Activated T-cell treated with anti-CD3 and anti-CD28 coated beads, Interleukin-2, amount 50 U/mL, for 1 hour (primary cell): ENCODE measurements around the gene GAS7.
"Not testable (repeated sequence)": the region's sequence is repeated elsewhere in the genome, so short reads cannot be mapped to it uniquely, and the experiment has no call there.

ENCODE experiments used
- DNase-seq: peaks from one replicate; pipeline ENCODE4 v3.0.0-alpha.2; 2020

Gene GAS7

GRCh38 chr17:10010752-10011151 lies 187.7 kb downstream of the GAS7 start:
- no peak for DNase-seq

DNA sequence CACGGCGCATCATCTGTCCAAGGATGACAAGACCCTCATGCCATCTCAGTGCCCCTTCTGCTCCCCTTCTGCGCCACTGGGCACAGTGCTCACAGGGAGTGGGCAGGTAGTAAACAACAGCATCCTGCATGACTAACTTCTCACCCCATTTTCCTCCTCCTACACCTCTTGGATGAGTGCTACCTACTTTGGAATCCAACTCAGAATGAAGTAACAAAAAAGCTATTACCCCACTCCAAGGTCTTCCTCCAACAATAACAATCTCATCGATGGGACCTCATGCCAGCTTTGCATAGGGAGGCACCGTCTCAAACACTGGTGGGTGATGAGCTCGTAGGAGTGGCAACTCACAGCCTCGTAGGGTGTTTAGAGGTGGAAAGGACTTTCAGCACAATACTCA lies 194.7 kb downstream of the GAS7 start:
- no peak for DNase-seq

GRCh38 chr17:10002567-10003360 lies 195.6 kb downstream of the GAS7 start:
- not testable (repeated sequence) for DNase-seq

DNA sequence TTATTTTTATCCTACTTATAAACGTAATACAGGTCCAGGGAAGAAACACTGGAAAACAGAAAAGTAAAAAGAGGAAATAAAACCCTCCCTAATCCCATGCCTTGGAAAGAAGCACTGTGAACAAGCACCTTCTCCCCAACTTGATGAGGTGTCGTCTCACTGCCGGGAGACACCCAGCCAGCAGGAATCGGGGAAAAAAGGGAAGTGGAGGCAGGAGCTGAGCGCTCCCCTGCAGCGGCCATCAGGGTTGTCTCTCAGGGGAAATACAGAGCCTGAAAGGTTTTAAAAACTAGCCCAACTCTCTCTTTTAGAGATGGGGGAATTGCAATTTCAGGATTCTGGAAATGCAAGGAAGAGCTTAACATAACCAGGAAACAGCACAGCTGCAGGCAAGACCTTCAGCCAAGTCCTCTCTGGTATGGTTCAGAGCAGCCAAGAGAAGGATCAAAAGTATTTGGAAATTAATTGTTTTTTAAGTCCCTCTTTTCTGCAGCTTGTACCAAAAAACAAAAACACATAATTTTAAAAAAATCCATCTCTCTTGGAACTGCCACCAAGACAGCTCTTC lies 197.0 kb downstream of the GAS7 start:
- DNase-seq, result no peak

GRCh38 chr17:9999919-10000695 lies 198.3 kb downstream of the GAS7 start:
- DNase-seq, result no peak

GRCh38 chr17:9998060-9998459 lies 200.3 kb downstream of the GAS7 start:
- DNase-seq, result no peak

DNA sequence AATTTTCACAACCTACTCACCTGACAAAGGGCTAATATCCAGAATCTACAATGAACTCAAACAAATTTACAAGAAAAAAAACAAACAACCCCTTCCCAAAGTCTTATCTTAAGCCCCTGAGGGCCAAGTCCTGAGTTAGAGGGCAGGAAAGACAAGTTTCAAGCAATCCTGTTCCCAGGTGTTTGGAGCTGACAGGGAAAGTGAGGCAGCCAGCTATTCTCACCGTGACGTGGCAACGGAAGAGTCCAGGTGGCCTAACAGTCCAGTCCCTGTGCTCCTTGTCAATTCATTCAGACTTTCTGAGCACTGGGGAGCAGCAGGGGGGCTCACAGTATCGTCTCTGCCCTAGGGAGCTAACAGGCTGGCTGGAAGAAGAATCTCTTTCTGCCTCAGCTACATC lies 203.6 kb downstream of the GAS7 start:
- DNase-seq, result no peak

DNA sequence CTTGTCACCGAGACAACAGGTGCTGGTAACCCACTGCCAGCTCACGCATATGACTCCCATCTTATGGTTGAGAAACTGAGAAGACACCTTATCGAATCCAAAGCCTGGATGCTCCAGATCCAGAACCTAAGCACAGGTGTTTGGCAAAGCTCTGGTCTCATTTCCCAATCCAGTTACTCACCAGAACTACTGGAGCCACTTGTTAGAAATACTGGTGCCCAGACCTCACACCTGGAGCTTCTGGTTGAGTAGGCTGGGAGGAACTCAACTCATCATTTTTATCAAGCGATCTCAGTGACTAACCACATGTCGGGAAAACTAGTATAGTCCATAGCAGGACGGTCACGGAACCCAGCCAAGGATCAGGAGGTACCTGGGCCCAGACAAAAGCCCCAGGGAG lies 206.6 kb downstream of the GAS7 start:
- DNase-seq, result no peak

DNA sequence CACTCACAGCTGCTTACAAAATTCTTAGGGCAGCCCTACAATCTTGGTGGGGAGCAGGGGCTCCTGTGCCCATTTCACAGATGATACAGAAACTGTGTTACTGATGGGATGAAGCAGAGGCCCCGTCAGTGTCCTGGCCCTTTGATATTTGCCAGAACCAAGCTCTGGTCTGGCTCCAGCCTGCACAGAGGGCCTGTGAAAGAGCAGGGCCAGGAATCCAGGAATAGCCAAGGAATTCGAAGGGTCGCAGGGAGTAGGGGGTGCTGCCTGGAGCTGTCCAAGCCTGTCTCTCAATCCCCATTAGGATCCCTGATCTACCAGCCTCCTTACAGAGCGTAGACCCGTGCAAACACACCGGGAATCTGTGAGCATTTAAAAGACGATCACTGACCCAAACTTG lies 207.1 kb downstream of the GAS7 start:
- no peak for DNase-seq

GRCh38 chr17:9987779-9988585 lies 210.4 kb downstream of the GAS7 start:
- peak; percentile 26 for DNase-seq

DNA sequence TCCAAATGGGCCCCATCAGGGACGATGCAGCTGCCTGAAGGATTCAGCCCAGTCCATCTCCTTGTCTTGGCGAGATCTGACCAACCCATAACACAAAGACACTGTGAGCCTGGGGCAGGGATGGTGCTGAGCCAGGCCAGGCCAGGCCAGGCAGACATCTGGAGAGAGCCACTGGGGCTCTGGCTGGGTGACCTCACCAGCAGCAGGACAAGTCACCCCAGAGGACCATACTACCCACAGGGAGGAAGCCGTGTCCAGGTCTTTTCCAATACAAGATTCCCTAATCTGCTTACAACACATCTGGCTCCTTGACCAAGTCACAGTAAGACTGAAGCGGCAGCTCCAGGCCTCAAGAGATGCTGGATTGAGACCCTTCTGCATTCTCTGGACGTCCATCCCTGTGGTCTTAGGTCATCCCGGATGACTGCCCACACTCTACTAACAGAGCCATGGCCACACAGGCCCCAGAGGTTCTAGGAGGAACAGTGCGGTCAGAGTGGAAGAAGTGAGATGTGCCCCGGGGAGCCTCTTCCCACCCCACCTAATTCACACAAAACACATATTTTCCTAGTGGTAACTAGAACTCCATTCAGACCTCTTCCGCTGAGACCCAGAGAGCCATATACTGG lies 211.5 kb downstream of the GAS7 start:
- DNase-seq, result no peak

DNA sequence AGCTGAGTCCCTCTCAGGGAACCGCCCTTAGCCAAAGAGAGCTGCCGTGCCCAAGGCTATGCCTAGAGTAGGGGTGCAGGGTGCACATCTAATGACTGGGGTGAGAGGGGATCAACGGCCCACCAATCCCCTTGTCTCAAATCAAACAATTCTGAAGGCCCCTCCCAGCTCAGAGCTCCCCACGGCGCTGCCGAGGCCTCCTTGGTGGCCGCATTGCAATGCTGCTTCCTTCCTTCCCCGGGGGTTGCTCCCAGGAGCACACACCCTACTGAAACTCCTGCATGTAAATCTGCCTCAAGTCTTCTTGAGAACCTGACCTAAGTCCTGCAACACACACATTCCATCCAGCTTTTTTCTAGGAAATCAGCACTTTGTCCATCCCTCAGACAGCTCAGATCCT lies 212.8 kb downstream of the GAS7 start:
- DNase-seq, result no peak

DNA sequence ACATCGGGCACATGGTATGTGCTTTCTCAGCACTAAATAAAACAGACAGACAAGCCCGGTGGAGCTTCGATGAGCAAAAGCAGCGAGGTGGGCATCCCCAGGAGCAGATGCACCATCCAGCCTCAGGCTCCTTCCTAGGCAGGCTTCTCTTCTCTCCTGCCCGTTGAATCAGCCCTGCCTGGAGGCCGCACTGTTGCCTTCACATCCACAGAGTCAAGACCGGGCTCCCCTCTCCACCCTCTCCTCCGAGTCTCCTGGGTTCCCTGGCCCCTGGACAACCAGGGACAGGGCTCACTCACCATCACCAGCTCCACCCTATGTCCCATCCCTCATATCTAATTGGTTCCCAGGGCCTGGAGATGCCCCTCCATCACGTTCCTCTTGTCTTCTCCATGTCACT lies 213.6 kb downstream of the GAS7 start:
- no peak for DNase-seq

GRCh38 chr17:9982159-9982558 lies 216.2 kb downstream of the GAS7 start:
- no peak for DNase-seq

- DNase-seq, result no peak
These were observed 217.0 kb downstream of the GAS7 start for GRCh38 chr17:9981344-9981915.

DNA sequence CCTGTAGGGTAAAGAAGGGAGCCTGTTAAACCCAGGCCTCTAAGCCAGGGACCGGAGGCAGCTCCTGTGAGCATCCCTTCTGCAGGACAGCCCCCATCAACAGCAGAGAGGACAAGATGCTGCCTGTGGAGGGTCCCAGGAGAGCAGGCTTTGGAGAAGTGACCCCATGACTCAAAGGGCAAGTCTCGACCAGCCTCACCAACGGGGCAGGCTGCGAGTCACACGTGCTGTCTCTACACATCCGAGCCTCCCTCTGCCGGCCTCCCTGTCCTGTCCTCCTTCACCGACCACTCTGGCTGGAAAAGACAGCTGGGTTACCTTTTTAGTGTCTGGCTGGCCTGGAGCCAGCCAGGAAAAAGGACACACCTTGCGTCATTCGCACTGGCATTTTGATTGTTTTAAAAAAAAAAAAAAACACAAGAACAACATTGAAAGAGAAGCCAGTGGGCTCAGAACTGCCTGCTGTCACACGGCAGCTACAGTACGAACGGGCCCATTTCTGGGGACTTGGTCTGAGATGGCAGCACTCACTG lies 218.9 kb downstream of the GAS7 start:
- DNase-seq, result no peak

DNA sequence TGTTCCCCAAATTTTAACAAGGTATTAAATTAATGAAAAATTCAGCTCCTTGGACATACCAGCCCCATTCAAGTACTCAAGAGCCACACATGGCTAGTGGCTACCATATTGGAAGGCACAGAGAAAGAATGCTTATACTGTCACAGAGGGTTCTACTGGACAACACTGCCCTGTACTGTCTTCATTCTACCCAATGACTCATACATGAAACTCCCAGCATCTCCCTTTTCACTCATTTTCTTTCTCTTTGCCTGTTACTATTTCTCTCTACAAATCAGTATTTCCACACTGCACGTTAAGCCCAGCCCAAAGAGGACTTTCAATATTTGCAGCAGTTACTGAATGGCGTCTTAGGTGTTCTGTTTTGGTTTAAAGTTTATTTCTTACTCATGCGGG lies 221.2 kb downstream of the GAS7 start:
- no peak for DNase-seq

DNA sequence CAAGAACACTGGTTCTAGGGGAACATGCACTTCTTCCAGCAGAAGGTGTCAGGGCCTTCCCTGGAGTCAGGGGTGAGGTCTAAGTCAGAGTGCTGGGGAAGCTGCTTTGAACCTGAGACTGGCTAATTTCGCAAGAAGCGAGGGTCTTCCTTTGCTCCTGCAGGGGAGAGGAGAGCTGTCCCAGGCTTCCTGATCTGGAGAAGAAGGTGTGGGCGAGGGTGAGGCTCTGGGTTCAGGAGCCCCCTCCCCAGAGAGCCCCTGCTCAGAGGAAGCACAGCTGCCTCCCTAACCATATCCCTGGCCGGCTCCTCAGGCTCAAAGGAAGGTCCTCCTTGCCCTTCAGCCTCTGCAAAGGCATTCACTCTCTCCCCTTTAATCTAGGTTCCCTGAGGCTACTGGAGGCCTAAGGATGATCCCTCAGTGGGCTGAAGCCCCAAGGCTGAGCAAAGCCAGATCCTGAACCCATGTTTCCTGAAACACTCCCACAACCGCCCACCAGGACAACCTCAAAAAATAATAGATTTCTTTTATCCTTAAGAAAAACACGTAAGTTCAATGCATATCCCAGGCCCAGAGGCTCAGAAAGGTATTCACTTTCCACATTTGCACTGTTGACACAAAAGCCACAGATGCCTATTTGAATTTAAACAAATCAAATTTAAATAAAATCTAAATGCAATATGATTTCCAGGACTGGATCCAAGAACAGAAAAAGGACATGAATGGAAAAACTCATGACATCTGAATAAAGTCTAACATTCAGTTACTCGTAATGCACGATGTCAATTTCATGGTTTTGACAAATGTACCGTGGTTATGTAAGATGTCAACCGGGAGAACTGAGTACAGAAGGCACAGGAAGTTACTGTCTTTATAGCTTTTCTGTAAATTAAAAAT lies 221.9 kb downstream of the GAS7 start:
- DNase-seq, result no peak

DNA sequence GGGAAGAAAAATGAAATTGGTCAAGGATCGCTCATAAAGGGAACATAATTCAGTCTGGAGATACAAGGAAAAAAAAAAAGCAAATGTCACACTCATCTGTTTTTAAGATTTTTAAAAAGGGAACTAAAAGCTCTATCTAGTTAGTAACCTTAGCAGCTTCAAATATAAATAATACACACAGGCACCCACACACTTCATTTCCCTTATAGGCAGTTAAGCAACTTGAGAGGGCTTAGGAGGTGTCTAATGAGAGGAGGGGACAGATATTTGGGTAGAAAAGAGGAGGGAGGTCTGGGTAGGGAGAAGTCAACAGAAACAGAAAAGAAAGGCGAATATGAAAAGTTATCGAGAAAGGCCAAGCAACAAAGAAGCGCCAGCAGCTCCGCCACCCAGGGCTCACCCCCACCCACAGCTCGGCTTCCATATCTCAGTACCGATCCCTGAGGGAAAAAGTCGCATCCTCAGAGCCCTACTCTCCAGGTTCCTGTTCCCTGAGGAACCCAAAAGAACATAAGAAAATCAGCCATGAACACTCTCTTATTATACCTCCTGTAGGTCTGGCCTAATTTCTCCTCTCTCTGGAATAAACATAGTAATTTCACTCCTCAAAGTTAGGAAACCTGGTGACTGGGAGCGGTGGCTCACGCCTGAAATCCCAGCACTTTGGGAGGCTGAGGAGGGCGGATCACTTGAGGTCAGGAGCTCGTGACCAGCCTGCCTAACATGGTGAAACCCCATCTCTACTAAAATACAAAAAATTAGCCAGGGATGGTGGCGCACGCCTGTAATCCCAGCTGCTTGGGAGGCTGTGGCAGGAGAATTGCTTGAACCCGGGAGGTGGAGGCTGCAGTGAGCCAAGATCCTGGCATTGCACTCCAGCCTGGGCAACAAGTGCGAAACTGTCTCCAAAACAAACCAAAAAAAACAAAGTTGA lies 223.7 kb downstream of the GAS7 start:
- DNase-seq, result no peak
